HFF-Myc (cell line): ENCODE results near the gene RELN.

Source experiments
- DNase-seq: peaks from one replicate; pipeline ENCODE4 v3.0.0-alpha.2; 2011; ENCODE audit warnings: low read depth; ENCODE audit errors: extremely low read depth
- H3K4me3 ChIP-seq: replicated peaks from 2 replicates; pipeline ENCODE4 v1.5.1; 2011; ENCODE audit warnings: low read depth, mild to moderate bottlenecking, control low read depth, low read length
- CTCF ChIP-seq: IDR thresholded peaks from 2 replicates; pipeline ENCODE4 v1.5.1; 2012; ENCODE audit warnings: mild to moderate bottlenecking, low read depth, low read length, control low read depth; ENCODE audit errors: missing control alignments

The RELN gene

GRCh38 chr7:103966593-103967277 lies 22.7 kb downstream of the RELN start:
- no peak for DNase-seq
- no peak overlapping the region for H3K4me3 ChIP-seq
- no peak for TF ChIP-seq CTCF

DNA sequence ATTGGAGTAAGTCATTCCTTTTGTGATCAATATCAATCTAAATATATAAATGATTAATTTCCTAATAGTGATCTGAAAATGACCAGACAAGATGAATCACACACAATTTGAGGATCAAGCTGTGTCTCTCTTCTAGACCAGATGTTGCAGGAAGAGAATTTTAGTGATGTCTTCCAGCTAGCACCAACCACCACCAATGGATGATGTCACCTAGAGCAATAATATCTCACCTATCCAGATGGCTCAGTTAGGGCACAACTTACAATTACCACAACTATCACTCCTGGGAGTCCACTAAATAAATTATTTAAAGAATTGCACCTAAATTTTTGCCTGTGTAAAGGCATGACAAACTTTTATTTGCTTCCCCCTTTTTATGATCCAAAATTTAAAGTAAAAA lies 25.2 kb downstream of the RELN start:
- no peak for DNase-seq
- H3K4me3 ChIP-seq = no peak overlapping the region
- TF ChIP-seq CTCF = no peak

DNA sequence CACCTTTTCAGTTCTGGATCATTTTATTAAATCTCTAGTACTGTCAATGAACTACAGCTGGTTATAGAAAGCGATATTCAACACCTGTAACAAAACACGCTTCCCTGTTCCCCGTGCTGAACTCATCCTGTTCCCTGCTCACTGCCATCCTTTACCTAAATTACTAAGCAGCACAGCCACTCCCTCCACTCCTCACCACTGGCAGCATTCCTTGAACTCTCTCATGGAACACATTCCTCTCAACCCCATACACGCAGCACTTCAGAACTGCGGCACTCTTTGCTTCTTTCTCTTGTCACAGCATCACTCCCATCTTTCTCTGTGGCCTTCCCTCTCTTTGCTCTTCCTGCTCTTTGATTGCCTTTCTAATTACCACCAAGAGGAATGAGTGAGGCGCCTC lies 27.4 kb downstream of the RELN start:
- no peak for TF ChIP-seq CTCF
- DNase-seq = no peak
- no peak overlapping the region for H3K4me3 ChIP-seq

GRCh38 chr7:103958284-103958818 lies 31.1 kb downstream of the RELN start:
- TF ChIP-seq CTCF = no peak
- H3K4me3 ChIP-seq = no peak overlapping the region
- DNase-seq = no peak

GRCh38 chr7:103955985-103956384 lies 33.5 kb downstream of the RELN start:
- no peak overlapping the region for H3K4me3 ChIP-seq
- TF ChIP-seq CTCF = no peak
- DNase-seq = no peak

- no peak for TF ChIP-seq CTCF
- H3K4me3 ChIP-seq = no peak overlapping the region
- DNase-seq = no peak
Measured at GRCh38 chr7:103952408-103952807, 37.0 kb downstream of the RELN start.

DNA sequence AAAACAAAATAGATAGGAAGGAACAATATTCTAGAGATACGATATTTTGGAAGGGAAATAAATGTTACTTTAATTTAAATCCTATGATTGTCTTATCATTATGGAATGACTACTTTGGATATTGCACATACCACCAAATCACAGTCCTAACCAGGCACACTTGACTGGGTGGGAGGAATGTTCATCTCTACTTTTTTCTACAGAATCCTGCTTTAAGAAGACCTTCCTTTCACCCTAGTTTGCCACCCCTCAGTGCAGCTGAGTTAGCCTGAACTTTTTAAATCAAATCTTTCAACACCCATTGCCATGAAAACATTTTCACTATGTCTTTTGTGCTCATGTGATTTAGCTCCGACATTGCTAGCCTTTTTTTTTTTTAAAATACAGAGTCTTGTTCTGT lies 38.1 kb downstream of the RELN start:
- H3K4me3 ChIP-seq = no peak overlapping the region
- no peak for TF ChIP-seq CTCF
- no peak for DNase-seq
